GM20000 (cell line): ENCODE data around the gene MEAF6.
"Not testable (repeated sequence)": the region's sequence is repeated elsewhere in the genome, so short reads cannot be mapped to it uniquely, and the experiment has no call there.

Experiments
- DNase-seq: peaks from one replicate; pipeline ENCODE4 v3.0.0; 2012; ENCODE audit warnings: low spot score
- TF ChIP-seq, protein P1 (sequence below): IDR thresholded peaks from 2 replicates; pipeline ENCODE4 v1.5.1; 2012; ENCODE audit warnings: mild to moderate bottlenecking, control low read depth; ENCODE audit errors: extremely low read depth, missing control alignments

MEAF6 gene

DNA sequence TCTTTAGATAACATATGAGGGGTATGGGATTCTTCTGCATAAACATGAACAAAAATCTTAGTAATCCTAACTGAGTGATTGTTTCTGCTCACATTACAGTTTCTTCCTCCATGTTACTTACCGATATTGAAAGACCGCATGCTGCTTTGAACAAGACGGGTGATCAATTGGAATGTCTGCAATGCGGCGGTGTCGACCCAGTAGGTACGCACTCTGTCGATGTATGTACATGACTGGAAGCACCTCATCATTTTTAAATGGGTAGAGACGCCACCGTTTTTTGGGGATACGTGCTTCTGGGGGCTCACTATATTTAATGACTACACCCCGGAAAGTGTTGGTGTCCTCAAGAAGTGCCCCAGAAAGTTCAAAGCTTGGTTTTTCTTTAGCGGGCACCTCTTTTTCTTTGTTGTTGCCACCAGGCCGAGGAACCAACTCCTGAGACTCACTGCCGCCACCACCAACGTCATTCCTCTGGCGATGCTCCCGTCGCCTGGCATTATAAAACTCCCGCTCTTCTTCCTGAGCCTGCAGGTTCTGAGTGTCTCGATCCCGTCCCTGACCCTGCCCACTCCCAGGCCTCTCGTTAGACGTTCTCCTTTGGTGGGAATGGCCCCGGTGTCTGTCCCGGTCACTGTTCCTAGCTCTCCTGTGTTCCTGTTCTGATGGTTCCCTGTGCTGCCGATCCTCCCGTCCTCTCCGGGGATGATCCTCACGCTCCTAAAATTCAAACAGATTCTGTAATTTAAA lies 25.6 kb upstream of the MEAF6 start:
- DNase-seq = no peak
- TF ChIP-seq, protein P1, sequence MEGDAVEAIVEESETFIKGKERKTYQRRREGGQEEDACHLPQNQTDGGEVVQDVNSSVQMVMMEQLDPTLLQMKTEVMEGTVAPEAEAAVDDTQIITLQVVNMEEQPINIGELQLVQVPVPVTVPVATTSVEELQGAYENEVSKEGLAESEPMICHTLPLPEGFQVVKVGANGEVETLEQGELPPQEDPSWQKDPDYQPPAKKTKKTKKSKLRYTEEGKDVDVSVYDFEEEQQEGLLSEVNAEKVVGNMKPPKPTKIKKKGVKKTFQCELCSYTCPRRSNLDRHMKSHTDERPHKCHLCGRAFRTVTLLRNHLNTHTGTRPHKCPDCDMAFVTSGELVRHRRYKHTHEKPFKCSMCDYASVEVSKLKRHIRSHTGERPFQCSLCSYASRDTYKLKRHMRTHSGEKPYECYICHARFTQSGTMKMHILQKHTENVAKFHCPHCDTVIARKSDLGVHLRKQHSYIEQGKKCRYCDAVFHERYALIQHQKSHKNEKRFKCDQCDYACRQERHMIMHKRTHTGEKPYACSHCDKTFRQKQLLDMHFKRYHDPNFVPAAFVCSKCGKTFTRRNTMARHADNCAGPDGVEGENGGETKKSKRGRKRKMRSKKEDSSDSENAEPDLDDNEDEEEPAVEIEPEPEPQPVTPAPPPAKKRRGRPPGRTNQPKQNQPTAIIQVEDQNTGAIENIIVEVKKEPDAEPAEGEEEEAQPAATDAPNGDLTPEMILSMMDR = no peak

- DNase-seq = not testable (repeated sequence)
Observed at GRCh38 chr1:37539154-37539553, 24.6 kb upstream of the MEAF6 start.

DNA sequence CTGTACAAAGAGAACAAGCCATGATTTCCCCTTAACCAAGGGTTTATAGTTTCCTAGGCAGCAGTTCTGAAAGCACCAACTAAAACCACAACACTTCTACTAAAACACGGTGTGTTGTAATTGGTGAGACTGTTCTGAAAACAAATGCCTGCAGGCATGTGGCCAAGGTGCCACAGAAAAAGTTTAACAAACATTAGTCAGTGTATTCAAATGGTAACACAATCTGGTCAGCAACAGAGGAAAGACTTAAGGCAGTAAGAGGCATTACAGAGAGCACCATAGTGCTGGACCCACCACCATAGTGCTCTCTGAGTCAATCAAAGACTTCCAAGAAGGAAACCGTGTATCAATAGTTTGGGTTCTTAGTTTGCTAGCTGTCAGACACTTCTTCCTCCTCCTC lies 22.8 kb upstream of the MEAF6 start:
- TF ChIP-seq, protein P1 = no peak
- no peak for DNase-seq

DNA sequence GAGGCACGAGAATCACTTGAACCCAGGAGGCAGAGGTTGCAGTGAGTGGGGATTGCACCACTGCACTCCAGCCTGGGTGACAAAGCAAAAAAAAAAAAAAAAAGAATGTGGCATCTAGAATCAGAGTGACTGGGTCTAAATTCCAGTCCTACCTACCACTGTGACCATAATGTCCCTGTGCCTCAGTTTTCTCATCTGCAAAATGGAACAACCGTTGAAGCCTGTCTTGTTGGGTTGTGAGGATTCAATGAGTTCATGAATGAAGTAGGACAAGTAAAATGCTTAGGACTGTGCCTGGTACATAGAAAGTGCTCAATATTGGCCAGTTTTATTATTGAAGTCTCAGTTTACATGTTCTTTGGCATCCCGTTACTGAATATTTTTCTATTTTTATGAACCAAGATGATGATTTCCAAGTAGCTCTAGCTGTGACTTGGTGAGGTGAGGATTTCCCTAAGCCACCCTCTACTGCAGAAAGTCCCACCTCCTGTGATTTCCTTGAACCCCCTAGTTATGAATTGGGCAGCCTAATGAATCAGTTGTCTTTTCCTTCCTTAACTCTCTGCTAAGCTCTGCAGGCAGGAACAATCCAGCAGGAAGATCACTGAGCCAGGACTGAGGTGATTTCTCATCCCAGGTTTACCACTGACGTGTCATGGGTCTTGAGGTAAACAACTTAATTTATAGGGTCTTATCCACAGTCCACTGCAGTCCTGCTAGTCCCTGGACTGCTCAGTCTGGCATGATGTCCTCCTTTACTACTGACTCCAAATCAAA lies 18.9 kb upstream of the MEAF6 start:
- TF ChIP-seq, protein P1 = no peak
- no peak for DNase-seq

GRCh38 chr1:37532418-37533156 lies 18.0 kb upstream of the MEAF6 start:
- not testable (repeated sequence) for DNase-seq

GRCh38 chr1:37529888-37530287 lies 15.3 kb upstream of the MEAF6 start:
- DNase-seq = not testable (repeated sequence)

- TF ChIP-seq, protein P1 = no peak
- no peak for DNase-seq
Observed at GRCh38 chr1:37519613-37520012, 5.0 kb upstream of the MEAF6 start.

DNA sequence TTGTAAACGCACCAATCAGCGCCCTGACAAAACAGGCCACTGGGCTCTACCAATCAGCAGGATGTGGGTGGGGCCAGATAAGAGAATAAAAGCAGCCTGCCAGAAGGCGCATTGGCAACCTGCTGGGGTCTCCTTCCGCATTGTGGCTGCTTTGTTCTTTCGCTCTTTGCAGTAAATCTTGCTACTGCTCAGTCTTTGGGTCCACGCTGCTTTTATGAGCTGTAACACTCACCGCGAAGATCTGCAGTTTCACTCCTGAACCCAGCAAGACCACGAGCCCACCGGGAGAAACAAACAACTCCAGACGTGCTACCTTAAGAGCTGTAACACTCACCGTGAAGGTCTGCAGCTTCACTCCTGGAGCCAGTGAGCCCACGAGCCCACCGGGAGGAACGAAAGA lies 4.4 kb upstream of the MEAF6 start:
- not testable (repeated sequence) for DNase-seq

DNA sequence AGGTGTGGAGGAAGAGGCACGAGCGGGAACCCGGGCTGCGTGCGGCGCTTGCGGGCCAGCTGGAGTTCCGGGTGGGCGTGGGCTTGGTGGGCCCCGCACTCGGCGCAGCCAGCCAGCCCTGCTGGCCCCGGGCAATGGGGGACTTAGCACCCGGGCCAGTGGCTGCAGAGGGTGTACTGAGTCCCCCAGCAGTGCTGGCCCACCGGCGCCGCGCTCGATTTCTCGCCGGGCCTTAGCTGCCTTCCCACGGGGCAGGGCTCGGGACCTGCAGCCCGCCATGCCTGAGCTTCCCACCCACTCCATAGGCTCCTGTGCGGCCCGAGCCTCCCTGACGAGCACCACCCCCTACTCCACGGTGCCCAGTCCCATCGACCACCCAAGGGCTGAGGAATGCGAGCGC lies 3.7 kb upstream of the MEAF6 start:
- DNase-seq = not testable (repeated sequence)

DNA sequence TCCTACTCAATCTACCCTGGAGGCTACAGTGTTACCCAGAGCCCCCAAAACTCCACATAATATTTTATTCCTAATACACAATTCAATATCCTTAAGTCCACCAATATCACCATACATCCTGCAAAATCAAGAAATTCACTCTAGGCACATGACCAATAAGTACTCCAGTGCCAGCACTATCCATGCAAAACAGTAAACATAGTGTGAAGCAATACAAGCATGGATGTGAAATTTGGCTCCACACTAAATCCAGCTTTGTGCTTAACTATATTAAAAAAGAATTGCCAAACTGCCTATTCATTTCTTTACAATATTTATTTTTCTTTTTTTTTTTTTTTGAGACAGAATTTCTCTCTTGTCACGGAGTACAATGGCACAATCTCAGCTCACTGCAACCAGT lies 3.0 kb upstream of the MEAF6 start:
- TF ChIP-seq, protein P1 = no peak
- no peak for DNase-seq
